HepG2 (cell line): ENCODE data around the gene VAPB. TPM values are rescaled to one million over a fixed set of nuclear protein-coding genes. Genes with fewer than 3 reads are reported as not detected.

Source experiments
- ADNP ChIP-seq: sonication (generic); formaldehyde crosslinking; IDR thresholded peaks from 2 replicates; pipeline ENCODE4 v1.4.0; 2020; ENCODE audit warnings: missing genetic modification reagents
- CENPX ChIP-seq: sonication (generic); formaldehyde crosslinking; IDR thresholded peaks from 2 replicates; pipeline ENCODE4 v1.9.0; 2021; ENCODE audit warnings: mild to moderate bottlenecking, missing genetic modification reagents, moderate library complexity
- EEA1 ChIP-seq: sonication (generic); formaldehyde crosslinking; IDR thresholded peaks from 2 replicates; pipeline ENCODE4 v1.5.1; 2020; ENCODE audit warnings: mild to moderate bottlenecking, missing genetic modification reagents, borderline replicate concordance
- GABPA ChIP-seq, 2 experiments: IDR thresholded peaks; 2 replicates each; pipeline ENCODE4 v1.6.1; 2011 to 2016; ENCODE audit warnings: low read depth in 2 of 2, low read length in 1 of 2, missing biosample characterization in 1 of 2, missing genetic modification characterization in 1 of 2
- IRX3 ChIP-seq: sonication (generic); formaldehyde crosslinking; IDR thresholded peaks from 2 replicates; pipeline ENCODE4 v1.8.1; 2023; ENCODE audit warnings: mild to moderate bottlenecking, low read depth, missing genetic modification reagents, borderline replicate concordance
- MIER3 ChIP-seq: IDR thresholded peaks from 2 replicates; pipeline ENCODE4 v1.6.1; 2016; ENCODE audit warnings: missing compliant biosample characterization, borderline replicate concordance
- MTF2 ChIP-seq: sonication (generic); formaldehyde crosslinking; IDR thresholded peaks from 2 replicates; pipeline ENCODE4 v1.5.0; 2020; ENCODE audit warnings: missing genetic modification reagents, borderline replicate concordance
- NFE2L1 ChIP-seq: sonication (generic); formaldehyde crosslinking; IDR thresholded peaks from 2 replicates; pipeline ENCODE4 v1.4.0; 2020; ENCODE audit warnings: missing genetic modification reagents, mild to moderate bottlenecking, borderline replicate concordance
- NFIB ChIP-seq: sonication (generic); formaldehyde crosslinking; IDR thresholded peaks from 2 replicates; pipeline ENCODE4 v1.9.0; 2021; ENCODE audit warnings: missing genetic modification reagents, mild to moderate bottlenecking, borderline replicate concordance
- RXRB ChIP-seq: IDR thresholded peaks from 2 replicates; pipeline ENCODE4 v1.6.1; 2016; ENCODE audit warnings: borderline replicate concordance, missing genetic modification reagents, missing compliant biosample characterization
- SALL2 ChIP-seq: sonication (generic); formaldehyde crosslinking; IDR thresholded peaks from 2 replicates; pipeline ENCODE4 v1.8.1; 2023; ENCODE audit warnings: mild to moderate bottlenecking, missing genetic modification reagents, inconsistent platforms
- ZNF430 ChIP-seq: sonication (generic); formaldehyde crosslinking; IDR thresholded peaks from 2 replicates; pipeline ENCODE4 v1.9.0; 2021; ENCODE audit warnings: mild to moderate bottlenecking, missing genetic modification reagents
- ZNF44 ChIP-seq: sonication (generic); formaldehyde crosslinking; IDR thresholded peaks from 2 replicates; pipeline ENCODE4 v1.5.1; 2020; ENCODE audit warnings: mild to moderate bottlenecking, missing genetic modification reagents
- ZNF564 ChIP-seq: sonication (generic); formaldehyde crosslinking; IDR thresholded peaks from 2 replicates; pipeline ENCODE4 v1.8.1; 2023; ENCODE audit warnings: mild to moderate bottlenecking, missing genetic modification reagents
- ZNF629 ChIP-seq: sonication (generic); formaldehyde crosslinking; conservative IDR thresholded peaks from 2 replicates; pipeline ENCODE4 v1.5.0; 2020; ENCODE audit warnings: missing genetic modification reagents
- ZNF672 ChIP-seq: sonication (generic); formaldehyde crosslinking; IDR thresholded peaks from 2 replicates; pipeline ENCODE4 v1.8.1; 2022; ENCODE audit warnings: missing genetic modification reagents
- polyA plus RNA-seq, 8 experiments: library from polyadenylated mRNA; depleted of rRNA in 3 of 8; stranded (reverse) in 7 of 8; unstranded in 1 of 8; fragments of >200 nt; fragmentation: Illumina TruSeq in 4 of 8; extraction: Trizol in 4 of 8; gene quantifications; 2 replicates each; pipeline versions ENCODE4 v1.2.1 to v1.2.3, GENCODE V29; 2011 to 2016; ENCODE audit warnings: low read depth in 4 of 8, missing spikeins in 1 of 8, mixed read lengths in 1 of 8; ENCODE audit not compliant: insufficient read depth in 1 of 8
- total RNA-seq, 5 experiments: library from RNA; depleted of rRNA; stranded (reverse); fragments of >200 nt; fragmentation: Illumina TruSeq; extraction: Trizol; gene quantifications; 2 replicates each; pipeline ENCODE4 v1.2.3, GENCODE V29; 2016; ENCODE audit warnings: low read depth in 1 of 5
- TF ChIP-seq, protein P1 (sequence below): sonication (generic); formaldehyde crosslinking; IDR thresholded peaks from 2 replicates; pipeline ENCODE4 v1.5.0; 2020; ENCODE audit warnings: mild to moderate bottlenecking, missing genetic modification reagents, borderline replicate concordance
- TF ChIP-seq, protein P2 (sequence below): sonication (generic); formaldehyde crosslinking; IDR thresholded peaks from 2 replicates; pipeline ENCODE4 v1.9.0; 2022; ENCODE audit warnings: missing genetic modification reagents, mild to moderate bottlenecking, borderline replicate concordance
- TF ChIP-seq, protein P3 (sequence below): sonication (generic); formaldehyde crosslinking; IDR thresholded peaks from 2 replicates; pipeline ENCODE4 v1.5.0; 2020; ENCODE audit warnings: missing genetic modification reagents

The VAPB gene
- total and polyA plus RNA-seq, 2 of the 13 experiments (the other 11 are each of a cell fraction or from before 2014, with no cell fraction given) = 18.6 to 48.5 TPM

- TF ChIP-seq, protein P1, sequence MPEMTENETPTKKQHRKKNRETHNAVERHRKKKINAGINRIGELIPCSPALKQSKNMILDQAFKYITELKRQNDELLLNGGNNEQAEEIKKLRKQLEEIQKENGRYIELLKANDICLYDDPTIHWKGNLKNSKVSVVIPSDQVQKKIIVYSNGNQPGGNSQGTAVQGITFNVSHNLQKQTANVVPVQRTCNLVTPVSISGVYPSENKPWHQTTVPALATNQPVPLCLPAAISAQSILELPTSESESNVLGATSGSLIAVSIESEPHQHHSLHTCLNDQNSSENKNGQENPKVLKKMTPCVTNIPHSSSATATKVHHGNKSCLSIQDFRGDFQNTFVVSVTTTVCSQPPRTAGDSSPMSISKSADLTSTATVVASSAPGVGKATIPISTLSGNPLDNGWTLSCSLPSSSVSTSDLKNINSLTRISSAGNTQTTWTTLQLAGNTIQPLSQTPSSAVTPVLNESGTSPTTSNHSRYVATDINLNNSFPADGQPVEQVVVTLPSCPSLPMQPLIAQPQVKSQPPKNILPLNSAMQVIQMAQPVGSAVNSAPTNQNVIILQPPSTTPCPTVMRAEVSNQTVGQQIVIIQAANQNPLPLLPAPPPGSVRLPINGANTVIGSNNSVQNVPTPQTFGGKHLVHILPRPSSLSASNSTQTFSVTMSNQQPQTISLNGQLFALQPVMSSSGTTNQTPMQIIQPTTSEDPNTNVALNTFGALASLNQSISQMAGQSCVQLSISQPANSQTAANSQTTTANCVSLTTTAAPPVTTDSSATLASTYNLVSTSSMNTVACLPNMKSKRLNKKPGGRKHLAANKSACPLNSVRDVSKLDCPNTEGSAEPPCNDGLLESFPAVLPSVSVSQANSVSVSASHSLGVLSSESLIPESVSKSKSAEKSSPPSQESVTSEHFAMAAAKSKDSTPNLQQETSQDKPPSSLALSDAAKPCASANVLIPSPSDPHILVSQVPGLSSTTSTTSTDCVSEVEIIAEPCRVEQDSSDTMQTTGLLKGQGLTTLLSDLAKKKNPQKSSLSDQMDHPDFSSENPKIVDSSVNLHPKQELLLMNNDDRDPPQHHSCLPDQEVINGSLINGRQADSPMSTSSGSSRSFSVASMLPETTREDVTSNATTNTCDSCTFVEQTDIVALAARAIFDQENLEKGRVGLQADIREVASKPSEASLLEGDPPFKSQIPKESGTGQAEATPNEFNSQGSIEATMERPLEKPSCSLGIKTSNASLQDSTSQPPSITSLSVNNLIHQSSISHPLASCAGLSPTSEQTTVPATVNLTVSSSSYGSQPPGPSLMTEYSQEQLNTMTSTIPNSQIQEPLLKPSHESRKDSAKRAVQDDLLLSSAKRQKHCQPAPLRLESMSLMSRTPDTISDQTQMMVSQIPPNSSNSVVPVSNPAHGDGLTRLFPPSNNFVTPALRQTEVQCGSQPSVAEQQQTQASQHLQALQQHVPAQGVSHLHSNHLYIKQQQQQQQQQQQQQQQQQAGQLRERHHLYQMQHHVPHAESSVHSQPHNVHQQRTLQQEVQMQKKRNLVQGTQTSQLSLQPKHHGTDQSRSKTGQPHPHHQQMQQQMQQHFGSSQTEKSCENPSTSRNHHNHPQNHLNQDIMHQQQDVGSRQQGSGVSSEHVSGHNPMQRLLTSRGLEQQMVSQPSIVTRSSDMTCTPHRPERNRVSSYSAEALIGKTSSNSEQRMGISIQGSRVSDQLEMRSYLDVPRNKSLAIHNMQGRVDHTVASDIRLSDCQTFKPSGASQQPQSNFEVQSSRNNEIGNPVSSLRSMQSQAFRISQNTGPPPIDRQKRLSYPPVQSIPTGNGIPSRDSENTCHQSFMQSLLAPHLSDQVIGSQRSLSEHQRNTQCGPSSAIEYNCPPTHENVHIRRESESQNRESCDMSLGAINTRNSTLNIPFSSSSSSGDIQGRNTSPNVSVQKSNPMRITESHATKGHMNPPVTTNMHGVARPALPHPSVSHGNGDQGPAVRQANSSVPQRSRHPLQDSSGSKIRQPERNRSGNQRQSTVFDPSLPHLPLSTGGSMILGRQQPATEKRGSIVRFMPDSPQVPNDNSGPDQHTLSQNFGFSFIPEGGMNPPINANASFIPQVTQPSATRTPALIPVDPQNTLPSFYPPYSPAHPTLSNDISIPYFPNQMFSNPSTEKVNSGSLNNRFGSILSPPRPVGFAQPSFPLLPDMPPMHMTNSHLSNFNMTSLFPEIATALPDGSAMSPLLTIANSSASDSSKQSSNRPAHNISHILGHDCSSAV (CRISPR knock-in tag) = no peak
- no peak for TF ChIP-seq RXRB (CRISPR knock-in tag)
- TF ChIP-seq MTF2 (CRISPR knock-in tag) = no peak
- TF ChIP-seq ZNF672 (CRISPR knock-in tag) = no peak
- TF ChIP-seq NFE2L1 (CRISPR knock-in tag) = no peak
- 0 out of 2 replicates have a peak, but pooled peaks have one; percentile 55 for TF ChIP-seq MIER3 (CRISPR knock-in tag)
- TF ChIP-seq, protein P2, sequence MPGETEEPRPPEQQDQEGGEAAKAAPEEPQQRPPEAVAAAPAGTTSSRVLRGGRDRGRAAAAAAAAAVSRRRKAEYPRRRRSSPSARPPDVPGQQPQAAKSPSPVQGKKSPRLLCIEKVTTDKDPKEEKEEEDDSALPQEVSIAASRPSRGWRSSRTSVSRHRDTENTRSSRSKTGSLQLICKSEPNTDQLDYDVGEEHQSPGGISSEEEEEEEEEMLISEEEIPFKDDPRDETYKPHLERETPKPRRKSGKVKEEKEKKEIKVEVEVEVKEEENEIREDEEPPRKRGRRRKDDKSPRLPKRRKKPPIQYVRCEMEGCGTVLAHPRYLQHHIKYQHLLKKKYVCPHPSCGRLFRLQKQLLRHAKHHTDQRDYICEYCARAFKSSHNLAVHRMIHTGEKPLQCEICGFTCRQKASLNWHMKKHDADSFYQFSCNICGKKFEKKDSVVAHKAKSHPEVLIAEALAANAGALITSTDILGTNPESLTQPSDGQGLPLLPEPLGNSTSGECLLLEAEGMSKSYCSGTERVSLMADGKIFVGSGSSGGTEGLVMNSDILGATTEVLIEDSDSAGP (CRISPR knock-in tag) = peak; percentile 71; the same call in 1 of the 2 replicates
- 0 out of 2 replicates have a peak, but pooled peaks have one; percentile 82 for TF ChIP-seq ZNF44
- peak; percentile 79; the same call in 1 of the 2 replicates for TF ChIP-seq IRX3 (CRISPR knock-in tag)
- TF ChIP-seq, protein P3, sequence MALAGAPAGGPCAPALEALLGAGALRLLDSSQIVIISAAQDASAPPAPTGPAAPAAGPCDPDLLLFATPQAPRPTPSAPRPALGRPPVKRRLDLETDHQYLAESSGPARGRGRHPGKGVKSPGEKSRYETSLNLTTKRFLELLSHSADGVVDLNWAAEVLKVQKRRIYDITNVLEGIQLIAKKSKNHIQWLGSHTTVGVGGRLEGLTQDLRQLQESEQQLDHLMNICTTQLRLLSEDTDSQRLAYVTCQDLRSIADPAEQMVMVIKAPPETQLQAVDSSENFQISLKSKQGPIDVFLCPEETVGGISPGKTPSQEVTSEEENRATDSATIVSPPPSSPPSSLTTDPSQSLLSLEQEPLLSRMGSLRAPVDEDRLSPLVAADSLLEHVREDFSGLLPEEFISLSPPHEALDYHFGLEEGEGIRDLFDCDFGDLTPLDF (CRISPR knock-in tag) = peak; percentile 99
- no peak for TF ChIP-seq ZNF629 (CRISPR knock-in tag)
- no peak for TF ChIP-seq ADNP
- no peak for TF ChIP-seq NFIB (CRISPR knock-in tag)
- peak; percentile 52; the same call in 1 of the 2 replicates for TF ChIP-seq GABPA (IDR thresholded peaks at IDR 0.05; ENCODE audit: low read depth, low read length)
- TF ChIP-seq GABPA (CRISPR knock-in tag; IDR thresholded peaks at IDR 0.05; ENCODE audit: low read depth) = peak; percentile 42; the same call in 1 of the 2 replicates
- peak; percentile 97; the same call in 1 of the 2 replicates for TF ChIP-seq SALL2 (CRISPR knock-in tag)
- peak; percentile 92; the same call in 1 of the 2 replicates for TF ChIP-seq EEA1 (CRISPR knock-in tag)
- TF ChIP-seq CENPX (CRISPR knock-in tag) = no peak
- peak; percentile 18; the same call in 1 of the 2 replicates for TF ChIP-seq ZNF430
- TF ChIP-seq ZNF564 (CRISPR knock-in tag) = peak; percentile 71; the same call in 1 of the 2 replicates
Observed at GRCh38 chr20:58388882-58389323, at the start of gene VAPB (continued).
